Right lobe of liver (tissue), 6 donors: ENCODE measurements around the gene COL4A6. TPM values are rescaled to one million over a fixed set of nuclear protein-coding genes. Genes with fewer than 3 reads are reported as not detected.
"Not testable (repeated sequence)": the region's sequence is repeated elsewhere in the genome, so short reads cannot be mapped to it uniquely, and the experiment has no call there.

Experiments used
- ATAC-seq, 4 donors: fragments of 200-7000 bp; cut with Tn5 transposase; one replicate each; pipeline ENCODE4 v1.9.1; 2020; ENCODE audit warnings: mild to moderate bottlenecking in 4 of 4, moderate library complexity in 4 of 4
- DNase-seq, 3 donors: peaks; one replicate each; pipeline ENCODE4 v3.0.0-alpha.2; 2020
- H3K27ac ChIP-seq, 3 donors: fragments of 200-600 bp; one replicate each; pipeline ENCODE4 v1.8.0; 2022
- H3K27me3 ChIP-seq, 2 donors: fragments of 200-600 bp; one replicate each; pipeline ENCODE4 v1.8.0; 2022
- H3K36me3 ChIP-seq, 4 donors: fragments of 200-600 bp; sonication (generic) in 1 of 4; one replicate each; pipeline versions ENCODE4 v1.5.1 to v1.8.0; 2017 to 2022; ENCODE audit warnings: control low read depth in 1 of 4
- H3K4me1 ChIP-seq, 4 donors: fragments of 200-600 bp; sonication (generic) in 1 of 4; one replicate each; pipeline versions ENCODE4 v1.5.1 to v1.8.0; 2017 to 2022; ENCODE audit warnings: control low read depth in 1 of 4
- H3K4me3 ChIP-seq, 3 donors: fragments of 200-600 bp; one replicate each; pipeline ENCODE4 v1.8.0; 2022
- H3K9me3 ChIP-seq, 4 donors: fragments of 200-600 bp; sonication (generic) in 1 of 4; one replicate each; pipeline versions ENCODE4 v1.5.1 to v1.8.0; 2017 to 2022; ENCODE audit warnings: control low read depth in 1 of 4
- POLR2A ChIP-seq: fragments of 450-650 bp; IDR thresholded peaks from one replicate; pipeline ENCODE4 v1.6.1; 2017; ENCODE audit warnings: antibody characterized with exemption, mild to moderate bottlenecking
- WGBS: methylation state at CpG from one replicate; pipeline ENCODE4 v1.1.6; 2018; ENCODE audit warnings: low coverage, low lambda C conversion rate; ENCODE audit not compliant: insufficient coverage; ENCODE audit errors: missing lambda C conversion rate; 5-methylcytosine and 5-hydroxymethylcytosine counted together
- intact Hi-C, 2 donors: fragments of 100-400 bp; cut with DNase I; formaldehyde crosslinking; loops; one replicate each; pipeline versions ENCODE4 v1.11.2 to v1.14.1; 2022
- total RNA-seq, 6 experiments: library from RNA; depleted of rRNA in 2 of 6; stranded (reverse); fragments of >200 nt in 2 of 6; fragmentation: NEBNext Ultra II Directional in 3 of 6; extraction: Animal tissue kit (Norgen Biotek cat#: 25700) in 3 of 6; gene quantifications; one replicate each; pipeline versions ENCODE4 v1.1.0 to v1.2.4, GENCODE V29; 2016 to 2023
- TF ChIP-seq, protein P1 (sequence below), 4 donors: fragments of 200-600 bp in 3 of 4; fragments of 450-650 bp in 1 of 4; IDR thresholded peaks; one replicate each; pipeline versions ENCODE4 v1.5.1 to v1.8.0; 2016 to 2022; ENCODE audit warnings: antibody characterized with exemption in 4 of 4, mild to moderate bottlenecking in 2 of 4
- donor health status: DM: no; HTN: yes; CAD: no.
- donor health status: DM: no; HTN: no; CAD: no.
- donor health status: DM: no; HTN: no; CAD: no.
- donor health status: DM: no; HTN: yes; CAD: no.
- donor health status: DM: no; HTN: yes; CAD: no.

Gene COL4A6
- total RNA-seq, 6 experiments from 2014 or later = 0.02 to 0.05 TPM; not detected in 4

DNA sequence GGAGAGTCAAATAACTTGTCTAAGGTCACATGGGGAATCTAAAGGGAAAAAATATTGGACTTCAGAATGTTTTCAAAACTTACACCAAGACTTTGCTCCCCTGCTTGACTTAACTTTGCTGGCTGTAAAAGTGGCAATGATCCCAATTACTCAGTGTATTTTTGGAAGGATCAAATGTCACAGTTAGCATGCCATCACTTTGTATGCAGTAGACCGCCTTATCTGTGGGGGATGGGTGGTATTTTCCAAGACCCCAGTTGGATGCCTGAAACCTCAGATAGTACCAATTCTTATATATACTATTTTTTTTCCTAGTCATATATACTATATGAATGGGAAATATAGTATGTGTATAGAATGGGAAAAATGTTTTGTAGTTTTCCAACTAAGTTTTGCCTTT lies 53.4 kb downstream of the COL4A6 start:
- 50% methylated on average over 1 of the region's 1 CpG for WGBS

DNA sequence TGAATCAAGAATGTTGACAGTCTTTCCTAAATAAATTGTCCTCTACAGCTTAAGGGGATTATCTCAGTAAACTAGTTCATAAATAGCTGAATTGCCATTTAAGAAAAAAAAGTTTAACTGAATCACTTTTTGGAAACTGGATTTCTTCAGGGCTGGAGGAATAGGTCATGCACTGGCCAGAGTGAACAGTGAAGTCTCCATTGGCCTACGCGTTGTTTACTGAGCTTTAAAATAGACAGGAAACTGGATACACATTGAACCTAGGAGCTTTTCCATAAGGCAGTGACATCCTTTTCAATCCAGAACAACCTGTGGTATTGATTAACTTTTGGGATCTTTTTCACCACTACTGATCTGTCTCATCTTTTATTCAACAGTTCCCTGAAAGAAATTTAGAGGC lies 58.0 kb downstream of the COL4A6 start:
- H3K4me3 ChIP-seq = no peak overlapping the region
- no peaks in the 10 kb centered on the region for H3K9me3 ChIP-seq
- no peak for DNase-seq
- no peak overlapping the region for H3K27ac ChIP-seq
- no peaks in the 10 kb centered on the region for H3K4me1 ChIP-seq
- 56% methylated on average over 2 of the region's 2 CpGs for WGBS
- ATAC-seq = no peak
- H3K36me3 ChIP-seq = no peaks in the 10 kb centered on the region
- intact Hi-C loops = no loop called here
- H3K27me3 ChIP-seq = no peaks in the 10 kb centered on the region
- no peak for TF ChIP-seq POLR2A
- TF ChIP-seq, protein P1, sequence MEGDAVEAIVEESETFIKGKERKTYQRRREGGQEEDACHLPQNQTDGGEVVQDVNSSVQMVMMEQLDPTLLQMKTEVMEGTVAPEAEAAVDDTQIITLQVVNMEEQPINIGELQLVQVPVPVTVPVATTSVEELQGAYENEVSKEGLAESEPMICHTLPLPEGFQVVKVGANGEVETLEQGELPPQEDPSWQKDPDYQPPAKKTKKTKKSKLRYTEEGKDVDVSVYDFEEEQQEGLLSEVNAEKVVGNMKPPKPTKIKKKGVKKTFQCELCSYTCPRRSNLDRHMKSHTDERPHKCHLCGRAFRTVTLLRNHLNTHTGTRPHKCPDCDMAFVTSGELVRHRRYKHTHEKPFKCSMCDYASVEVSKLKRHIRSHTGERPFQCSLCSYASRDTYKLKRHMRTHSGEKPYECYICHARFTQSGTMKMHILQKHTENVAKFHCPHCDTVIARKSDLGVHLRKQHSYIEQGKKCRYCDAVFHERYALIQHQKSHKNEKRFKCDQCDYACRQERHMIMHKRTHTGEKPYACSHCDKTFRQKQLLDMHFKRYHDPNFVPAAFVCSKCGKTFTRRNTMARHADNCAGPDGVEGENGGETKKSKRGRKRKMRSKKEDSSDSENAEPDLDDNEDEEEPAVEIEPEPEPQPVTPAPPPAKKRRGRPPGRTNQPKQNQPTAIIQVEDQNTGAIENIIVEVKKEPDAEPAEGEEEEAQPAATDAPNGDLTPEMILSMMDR (IDR thresholded peaks at IDR 0.05) = no peak

More for the DNA sequence above, 53.4 kb downstream of the COL4A6 start:
- Histone ChIP-seq H3K4me3 (no peak overlapping the region), H3K27ac (no peak overlapping the region), H3K4me1 (no peaks in the 10 kb centered on the region), H3K27me3 (no peaks in the 10 kb centered on the region), H3K9me3 (no peaks in the 10 kb centered on the region), H3K36me3 (no peaks in the 10 kb centered on the region)
- DNase-seq (no peak), ATAC-seq (no peak)
- intact Hi-C loops = no loop called here
- no peak for TF ChIP-seq POLR2A
- TF ChIP-seq, protein P1 (IDR thresholded peaks at IDR 0.05) = no peak

DNA sequence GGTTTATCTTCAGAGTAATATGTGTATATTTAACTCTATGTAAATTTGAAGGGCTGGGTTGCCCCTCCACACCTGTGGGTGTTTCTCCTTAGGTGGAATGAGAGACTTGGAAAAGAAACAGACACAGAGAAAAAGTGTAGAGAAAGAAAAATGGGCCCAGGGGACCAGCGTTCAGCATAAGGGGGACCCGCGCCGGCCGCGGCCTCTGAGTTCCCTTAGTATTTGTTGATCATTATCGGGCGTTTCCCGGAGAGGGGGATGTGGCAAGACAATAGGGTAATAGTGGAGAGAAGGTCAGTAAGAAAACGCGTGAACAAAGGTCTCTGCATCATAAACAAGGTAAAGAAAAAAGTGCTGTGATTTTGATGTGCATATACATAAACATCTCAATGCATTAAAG lies 61.4 kb downstream of the COL4A6 start:
- 36% methylated on average over 11 of the region's 11 CpGs for WGBS
- H3K36me3 ChIP-seq, H3K9me3 ChIP-seq, DNase-seq, H3K4me3 ChIP-seq, H3K27me3 ChIP-seq, H3K27ac ChIP-seq, intact Hi-C loops, H3K4me1 ChIP-seq, ATAC-seq: not testable (repeated sequence)

DNA sequence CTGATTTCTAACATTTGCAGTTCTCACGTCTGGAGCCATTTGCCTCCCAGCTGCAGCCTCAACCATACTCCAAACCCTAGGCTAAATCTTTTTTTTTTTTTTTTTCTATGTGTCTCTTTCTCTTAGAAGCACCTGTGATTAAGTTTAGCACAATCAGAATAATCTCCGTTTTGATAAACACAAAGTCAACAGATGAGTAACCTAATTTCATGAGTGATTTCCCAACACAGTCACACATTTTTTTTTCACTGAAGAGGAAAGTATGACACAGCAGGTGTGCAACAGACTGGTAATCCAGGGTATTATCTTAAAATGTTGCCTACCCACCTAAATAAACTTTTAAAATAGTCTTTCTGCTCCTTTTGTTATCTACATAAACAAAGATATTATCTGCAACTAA lies 62.6 kb downstream of the COL4A6 start:
- H3K9me3 ChIP-seq, H3K27ac ChIP-seq, DNase-seq, H3K4me3 ChIP-seq, H3K27me3 ChIP-seq, ATAC-seq, H3K4me1 ChIP-seq, H3K36me3 ChIP-seq, intact Hi-C loops: not testable (repeated sequence)
- 33% methylated on average over 2 of the region's 2 CpGs for WGBS

DNA sequence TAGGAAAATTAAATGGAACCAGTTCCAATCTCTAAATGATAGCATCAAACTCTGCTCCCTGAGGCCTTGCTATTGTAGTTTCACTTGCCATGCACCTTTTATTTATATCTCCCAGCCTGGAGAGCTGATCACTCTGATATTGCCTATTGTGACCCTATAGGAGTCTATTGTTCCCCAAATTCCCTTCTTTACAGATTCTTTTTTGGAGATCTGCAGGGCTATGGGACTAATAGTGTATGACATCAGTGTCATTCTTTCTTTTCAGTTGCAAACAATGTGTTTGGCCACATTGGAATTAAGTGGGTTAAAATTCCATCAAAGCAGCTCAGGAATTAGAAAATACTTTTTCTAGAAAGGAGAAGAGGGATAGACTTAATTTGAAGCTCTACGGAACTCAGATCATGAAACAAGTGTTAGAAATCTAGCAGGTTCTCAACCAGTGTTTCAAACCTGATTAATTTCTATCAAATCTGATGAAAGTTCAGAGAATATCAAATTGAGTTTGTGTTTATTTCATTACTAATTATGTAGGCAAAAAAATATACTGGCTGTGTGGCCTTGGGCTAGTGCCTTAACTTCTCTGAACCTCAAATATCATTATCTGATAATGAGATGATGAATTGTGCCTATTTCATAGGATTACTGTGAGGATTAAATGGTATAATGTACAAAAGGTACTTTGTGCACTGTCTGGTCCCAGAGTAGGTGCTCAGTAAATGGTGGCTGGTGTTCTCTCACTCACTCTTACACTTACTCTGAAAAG lies 71.4 kb downstream of the COL4A6 start:
- H3K27me3 ChIP-seq = peaks cover 0 to 4% of the 10 kb centered on the region in 2 donors
- no peak overlapping the region for H3K27ac ChIP-seq
- ATAC-seq (no peak), DNase-seq (no peak)
- H3K4me1 ChIP-seq = no peaks in the 10 kb centered on the region
- intact Hi-C loops = no loop called here
- no peaks in the 10 kb centered on the region for H3K9me3 ChIP-seq
- WGBS = 95% methylated on average over 1 of the region's 1 CpG
- TF ChIP-seq POLR2A = no peak
- TF ChIP-seq, protein P1 (IDR thresholded peaks at IDR 0.05) = no peak
- H3K36me3 ChIP-seq = no peaks in the 10 kb centered on the region
- no peak overlapping the region for H3K4me3 ChIP-seq
